PC-9 (cell line): ENCODE results near the gene ELF3.
"Not testable (repeated sequence)": the region's sequence is repeated elsewhere in the genome, so short reads cannot be mapped to it uniquely, and the experiment has no call there.

Experiments
- CTCF ChIP-seq: fragments of 200-600 bp; sonication (generic); conservative IDR thresholded peaks from 2 replicates; pipeline ENCODE4 v1.6.1; 2017; ENCODE audit warnings: mixed run types, antibody characterized with exemption, mild to moderate bottlenecking, moderate library complexity
- EZH2 ChIP-seq: fragments of 200-600 bp; sonication (generic); IDR thresholded peaks from 2 replicates; pipeline ENCODE4 v1.8.0; 2017; ENCODE audit warnings: antibody characterized with exemption, low read depth

DNA sequence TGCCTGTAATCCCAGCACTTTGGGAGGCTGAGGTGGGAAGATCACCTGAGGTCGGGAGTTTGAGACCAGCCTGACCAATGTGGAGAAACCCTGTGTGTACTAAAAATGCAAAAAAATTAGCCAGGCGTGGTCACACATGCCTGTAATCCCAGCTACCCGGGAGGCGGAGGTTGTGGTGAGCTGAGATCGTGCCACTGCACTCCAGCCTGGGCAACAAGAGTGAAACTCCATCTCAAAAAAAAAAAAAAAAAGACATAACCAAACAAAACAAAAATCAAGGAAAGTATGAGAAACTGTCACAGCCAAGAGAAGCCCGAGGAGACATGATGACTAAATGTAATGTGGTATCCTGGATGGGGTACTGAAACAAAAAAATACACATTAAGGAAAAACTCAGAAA lies 51.4 kb downstream of the ELF3 start:
- not testable (repeated sequence) for TF ChIP-seq CTCF, EZH2
